HCT116 (cell line): Measurements from ENCODE around the gene CPNE9. TPM values are rescaled to one million over a fixed set of nuclear protein-coding genes. Genes with fewer than 3 reads are reported as not detected.

Experiments
- ATAC-seq: fragments of 200-7000 bp; cut with Tn5 transposase; 2 replicates; pipeline ENCODE4 v1.9.1; 2020; ENCODE audit warnings: mild to moderate bottlenecking, moderate library complexity
- BruUV-seq: library from RNA; stranded (reverse); fragments of 400-500 nt; replicated peaks from 2 replicates; lab custom pipeline; 2021; lab: Mats Ljungman, UMichigan
- CTCF ChIA-PET: fragments of 300-600 bp; sonication (Branson Sonifier 250); formaldehyde crosslinking; loops from one replicate; lab custom pipeline; 2021; ENCODE audit warnings: antibody characterized with exemption; lab: Charles Lee
- POLR2A ChIA-PET: fragments of 300-600, 350-600 bp; sonication (Branson Sonifier 250); formaldehyde crosslinking; loops from one replicate; lab custom pipeline; 2021; ENCODE audit warnings: antibody characterized with exemption; lab: Charles Lee
- RAD21 ChIA-PET, 2 experiments: fragments of 300-600 bp; sonication (Branson Sonifier 250); formaldehyde crosslinking; loops; one replicate each; lab custom pipeline; 2023; ENCODE audit warnings: low total read pairs in 2 of 2; ENCODE audit not compliant: uncharacterized antibody in 2 of 2, unreplicated experiment in 2 of 2, low non-redundant PET in 1 of 2; lab: Charles Lee
- DNase-seq: peaks from one replicate; pipeline ENCODE4 v3.0.0-alpha.2; 2010; ENCODE audit warnings: low read depth, low spot score
- H2AFZ ChIP-seq: fragments of 200-600 bp; shearing (Covaris generic), sonication (generic); 2 replicates; pipeline ENCODE4 v1.6.1; 2017; ENCODE audit warnings: low read depth, mixed run types, mixed read lengths, antibody characterized with exemption, low read length; ENCODE audit not compliant: poor library complexity, severe bottlenecking
- H3K27ac ChIP-seq: 2 replicates; pipeline ENCODE4 v1.5.1; 2012; ENCODE audit warnings: low read depth, low read length
- H3K27me3 ChIP-seq: fragments of 200-600 bp; sonication (generic); 2 replicates; pipeline ENCODE4 v1.6.1; 2016; ENCODE audit warnings: mixed run types, low read length, mixed read lengths; ENCODE audit not compliant: insufficient read depth
- H3K36me3 ChIP-seq, 2 experiments: fragments of 200-500 bp in 1 of 2; fragments of 200-600 bp in 1 of 2; sonication (Bioruptor generic) in 1 of 2; sonication (generic) in 1 of 2; 2 replicates each; pipeline versions ENCODE4 v1.5.1 to v1.6.1; 2014 to 2016; ENCODE audit warnings: low read length in 2 of 2, inconsistent platforms in 1 of 2, mixed read lengths in 1 of 2, mixed run types in 1 of 2; ENCODE audit not compliant: insufficient read depth in 2 of 2, control insufficient read depth in 1 of 2
- H3K4me1 ChIP-seq, 2 experiments: fragments of 200-600 bp in 1 of 2; sonication (generic) in 1 of 2; 2 replicates each; pipeline versions ENCODE4 v1.5.1 to v1.6.1; 2012 to 2017; ENCODE audit warnings: low read length in 2 of 2, inconsistent platforms in 1 of 2, mild to moderate bottlenecking in 1 of 2, mixed read lengths in 1 of 2, mixed run types in 1 of 2, moderate library complexity in 1 of 2; ENCODE audit not compliant: insufficient read depth in 2 of 2, control insufficient read depth in 1 of 2
- H3K4me2 ChIP-seq: fragments of 200-600 bp; sonication (generic); 2 replicates; pipeline ENCODE4 v1.6.1; 2017; ENCODE audit warnings: mixed run types, low read length, mixed read lengths
- H3K4me3 ChIP-seq, 2 experiments: fragments of 200-600 bp in 1 of 2; sonication (generic) in 1 of 2; replicated peaks in 1 of 2; 2 replicates each; pipeline ENCODE4 v1.5.1; 2011 to 2016; ENCODE audit warnings: low read length in 2 of 2, control low read depth in 1 of 2, low read depth in 1 of 2, mild to moderate bottlenecking in 1 of 2, mixed read lengths in 1 of 2, mixed run types in 1 of 2
- H3K79me2 ChIP-seq: fragments of 200-600 bp; sonication (generic); 2 replicates; pipeline ENCODE4 v1.6.1; 2017; ENCODE audit warnings: mild to moderate bottlenecking, mixed run types, low read length, moderate library complexity, mixed read lengths; ENCODE audit not compliant: insufficient read depth
- H3K9ac ChIP-seq: fragments of 200-600 bp; sonication (generic); 2 replicates; pipeline ENCODE4 v1.6.1; 2016; ENCODE audit warnings: low read length, mixed read lengths
- H3K9me2 ChIP-seq: fragments of 200-600 bp; sonication (generic), shearing (Covaris generic); 2 replicates; pipeline ENCODE4 v1.6.1; 2017; ENCODE audit warnings: mixed run types, mild to moderate bottlenecking, moderate library complexity; ENCODE audit not compliant: insufficient read depth
- H3K9me3 ChIP-seq, 2 experiments: fragments of 200-500 bp in 1 of 2; fragments of 200-600 bp in 1 of 2; sonication (Bioruptor generic) in 1 of 2; sonication (generic) in 1 of 2; 2 replicates each; pipeline ENCODE4 v1.6.1; 2014 to 2017; ENCODE audit warnings: low read length in 2 of 2, mixed read lengths in 2 of 2, inconsistent platforms in 1 of 2, low read depth in 1 of 2, mild to moderate bottlenecking in 1 of 2, mixed run types in 1 of 2, moderate library complexity in 1 of 2; ENCODE audit not compliant: control insufficient read depth in 1 of 2, insufficient read depth in 1 of 2
- H4K20me1 ChIP-seq: fragments of 200-600 bp; sonication (generic), shearing (Covaris generic); 2 replicates; pipeline ENCODE4 v1.6.1; 2017; ENCODE audit warnings: mixed run types, mild to moderate bottlenecking, moderate library complexity; ENCODE audit not compliant: insufficient read depth
- CEBPB ChIP-seq: IDR thresholded peaks from 2 replicates; pipeline ENCODE4 v1.6.1; 2012; ENCODE audit warnings: low read depth
- CTCF ChIP-seq, 3 experiments: fragments of 200-600 bp in 1 of 3; sonication (generic) in 1 of 3; IDR thresholded peaks in 2 of 3; conservative IDR thresholded peaks in 1 of 3; 2 replicates each; pipeline ENCODE4 v1.5.1; 2012 to 2017; ENCODE audit warnings: low read depth in 2 of 3, low read length in 2 of 3, antibody characterized with exemption in 1 of 3, borderline replicate concordance in 1 of 3, control low read depth in 1 of 3, mild to moderate bottlenecking in 1 of 3, mixed read lengths in 1 of 3, mixed run types in 1 of 3, moderate library complexity in 1 of 3; ENCODE audit not compliant: insufficient read depth in 1 of 3
- ELF1 ChIP-seq: IDR thresholded peaks from 2 replicates; pipeline ENCODE4 v1.6.1; 2012; ENCODE audit warnings: low read depth, borderline replicate concordance
- EZH2 ChIP-seq: fragments of 200-600 bp; sonication (generic); IDR thresholded peaks from 2 replicates; pipeline ENCODE4 v1.6.1; 2017; ENCODE audit warnings: antibody characterized with exemption, mixed run types
- FOSL1 ChIP-seq: IDR thresholded peaks from 2 replicates; pipeline ENCODE4 v1.6.1; 2012; ENCODE audit warnings: low read depth
- JUND ChIP-seq: IDR thresholded peaks from 2 replicates; pipeline ENCODE4 v1.6.1; 2012
- POLR2AphosphoS5 ChIP-seq: IDR thresholded peaks from 2 replicates; pipeline ENCODE4 v1.6.1; 2011; ENCODE audit warnings: mild to moderate bottlenecking, low read depth, low read length, moderate library complexity
- RAD21 ChIP-seq: IDR thresholded peaks from 2 replicates; pipeline ENCODE4 v1.6.1; 2012; ENCODE audit warnings: low read depth, mild to moderate bottlenecking
- ZBTB33 ChIP-seq: IDR thresholded peaks from 2 replicates; pipeline ENCODE4 v1.6.1; 2011; ENCODE audit warnings: mild to moderate bottlenecking, low read length, moderate library complexity; ENCODE audit not compliant: insufficient replicate concordance; ENCODE audit errors: extremely low read depth
- ZFX ChIP-seq: fragments of 450-650 bp; IDR thresholded peaks from 2 replicates; pipeline ENCODE4 v1.6.1; 2017
- intact Hi-C: fragments of 100-400 bp; cut with micrococcal nuclease; formaldehyde crosslinking; loops from 2 replicates; pipeline ENCODE4 v1.10.0; 2022
- total RNA-seq: library from RNA; stranded (reverse); gene quantifications from one replicate; pipeline ENCODE4 v1.2.1, GENCODE V29; 2021; ENCODE audit not compliant: unreplicated experiment
- TF ChIP-seq, protein P1 (sequence below): IDR thresholded peaks from 2 replicates; pipeline ENCODE4 v1.6.1; 2012

Gene CPNE9
- total RNA-seq, 1 experiment from 2014 or later, result 0.98 TPM

GRCh38 chr3:9679476-9680080, 24.1 kb upstream of the CPNE9 start:
- Histone ChIP-seq H3K9ac (no peak overlapping the region), H3K9me2 (no peaks in the 10 kb centered on the region), H3K4me2 (no peak overlapping the region), H3K27me3 (no peaks in the 10 kb centered on the region), H3K79me2 (no peaks in the 10 kb centered on the region), H3K4me1 (no peaks in the 10 kb centered on the region), H3K9me3 (no peaks in the 10 kb centered on the region), H2AFZ (no peak overlapping the region), H3K36me3 (peaks cover 7 to 14% of the 10 kb centered on the region in 2 experiments; a peak in 2 of 4 replicates), H3K4me3 (no peak overlapping the region), H4K20me1 (no peaks in the 10 kb centered on the region), H3K27ac (no peak overlapping the region)
- ATAC-seq (no peak), DNase-seq (no peak)
- ChIA-PET POLR2A (interaction anchor here (0.5 kb wide), 1 partner anchor 528 kb away, joined by 4 read pairs; no protein-coding TSS in a partner anchor), RAD21 (no interaction called here), CTCF (no interaction called here)
- TF ChIP-seq POLR2AphosphoS5 (no peak), ZBTB33 (no peak)
- no TSS peak for BruUV-seq
- intact Hi-C loops, result no loop called here

DNA sequence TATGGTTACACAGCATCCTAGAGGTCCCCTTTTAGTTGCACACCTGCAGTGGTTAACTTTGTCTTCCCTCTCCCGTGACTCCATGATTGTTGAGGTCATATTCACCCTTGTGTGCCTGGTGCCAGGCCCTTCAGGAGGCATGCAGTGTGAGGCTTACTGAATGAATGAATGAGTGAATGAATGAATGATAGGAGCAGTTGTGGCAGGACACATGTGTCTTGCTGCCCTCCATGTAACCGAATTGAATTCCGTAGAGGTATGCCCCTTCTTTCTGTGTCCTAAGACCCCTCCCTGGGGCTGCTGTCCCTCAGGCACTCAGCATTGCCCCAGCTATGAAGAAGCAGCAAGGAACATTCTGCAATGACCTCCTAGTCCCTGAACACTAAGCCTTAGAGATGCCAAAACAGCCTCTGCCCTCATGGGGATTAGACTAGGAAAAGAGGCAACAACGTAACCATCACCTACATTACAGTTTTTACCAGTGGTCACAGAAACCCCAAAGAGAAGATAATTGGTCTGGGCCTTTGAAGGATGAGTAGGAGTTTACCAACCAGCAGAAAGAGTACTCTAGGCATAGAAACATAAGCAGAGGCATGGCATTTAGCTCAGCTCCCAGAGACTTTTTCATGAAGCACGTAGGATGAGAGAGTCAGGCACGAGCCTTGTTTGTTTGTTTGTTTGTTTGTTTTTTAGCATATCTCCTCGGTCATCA, 22.5 kb upstream of the CPNE9 start:
- no peaks in the 10 kb centered on the region for H3K9me2 ChIP-seq
- DNase-seq (no peak), ATAC-seq (no peak)
- ChIA-PET RAD21 (no interaction called here), CTCF (no interaction called here), POLR2A (no interaction called here)
- no TSS peak for BruUV-seq
- H3K4me2 ChIP-seq, result no peak overlapping the region
- no peaks in the 10 kb centered on the region for H3K4me1 ChIP-seq
- no peak overlapping the region for H2AFZ ChIP-seq
- no peak overlapping the region for H3K27ac ChIP-seq
- no peaks in the 10 kb centered on the region for H3K27me3 ChIP-seq
- peaks cover 12% of the 10 kb centered on the region in 2 experiments; a peak in 2 of 4 replicates for H3K36me3 ChIP-seq
- no peaks in the 10 kb centered on the region for H3K79me2 ChIP-seq
- H3K9ac ChIP-seq, result no peak overlapping the region
- H3K4me3 ChIP-seq, result no peak overlapping the region
- no peaks in the 10 kb centered on the region for H3K9me3 ChIP-seq
- intact Hi-C loops, result no loop called here
- H4K20me1 ChIP-seq, result no peaks in the 10 kb centered on the region
- TF ChIP-seq RAD21, result no peak
- no peak for TF ChIP-seq POLR2AphosphoS5
- TF ChIP-seq EZH2, result no peak
- TF ChIP-seq FOSL1, result no peak
- no peak for TF ChIP-seq ELF1
- no peak for TF ChIP-seq JUND
- no peak for TF ChIP-seq CTCF (IDR thresholded peaks at IDR 0.05 in 2 of 3, conservative IDR thresholded peaks at IDR 0.05 in 1 of 3; ENCODE audit: borderline replicate concordance in 1 of 3, insufficient read depth in 1 of 3, low read depth in 2 of 3, low read length in 2 of 3)
- no peak for TF ChIP-seq CEBPB
- TF ChIP-seq ZBTB33, result no peak
- TF ChIP-seq, protein P1, sequence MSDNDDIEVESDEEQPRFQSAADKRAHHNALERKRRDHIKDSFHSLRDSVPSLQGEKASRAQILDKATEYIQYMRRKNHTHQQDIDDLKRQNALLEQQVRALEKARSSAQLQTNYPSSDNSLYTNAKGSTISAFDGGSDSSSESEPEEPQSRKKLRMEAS, result no peak
- TF ChIP-seq ZFX, result no peak
